GM23338 (cell line): ENCODE measurements around the gene PTRHD1. TPM values are rescaled to one million over a fixed set of nuclear protein-coding genes. Genes with fewer than 3 reads are reported as not detected.
A peak's percentile ranks its signal among the peaks of the same experiment; 100 is the strongest.

Experiments used
- ATAC-seq: fragments of 200-7000 bp; cut with Tn5 transposase; 3 replicates; pipeline ENCODE4 v1.9.1; 2020
- DNase-seq: peaks from one replicate; pipeline ENCODE4 v3.0.0-alpha.2; 2015; ENCODE audit warnings: low spot score
- H2AFZ ChIP-seq: fragments of 200-600 bp; sonication (generic); 2 replicates; pipeline ENCODE4 v1.8.0; 2016; ENCODE audit warnings: antibody characterized with exemption, mild to moderate bottlenecking, moderate library complexity
- H3F3A ChIP-seq: fragments of 200-600 bp; sonication (generic); replicated peaks from 2 replicates; pipeline ENCODE4 v1.8.0; 2017; ENCODE audit warnings: antibody characterized with exemption, mixed run types, low read depth
- H3K27ac ChIP-seq: fragments of 200-600 bp; sonication (generic); 2 replicates; pipeline ENCODE4 v1.6.1; 2016; ENCODE audit warnings: low read depth
- H3K27me3 ChIP-seq: fragments of 200-600 bp; sonication (generic); 2 replicates; pipeline ENCODE4 v1.8.0; 2016; ENCODE audit warnings: mild to moderate bottlenecking, mixed run types, moderate library complexity; ENCODE audit not compliant: insufficient read depth
- H3K36me3 ChIP-seq: fragments of 200-600 bp; sonication (generic); 2 replicates; pipeline ENCODE4 v1.8.0; 2016; ENCODE audit warnings: mild to moderate bottlenecking; ENCODE audit not compliant: insufficient read depth
- H3K4me1 ChIP-seq: fragments of 200-600 bp; sonication (generic); 2 replicates; pipeline ENCODE4 v1.8.0; 2016; ENCODE audit warnings: mild to moderate bottlenecking, moderate library complexity; ENCODE audit not compliant: insufficient read depth
- H3K4me2 ChIP-seq: fragments of 200-600 bp; sonication (generic); 2 replicates; pipeline ENCODE4 v1.7.1; 2017; ENCODE audit warnings: mixed run types
- H3K4me3 ChIP-seq: fragments of 200-600 bp; sonication (generic); 2 replicates; pipeline ENCODE4 v1.6.1; 2016; ENCODE audit warnings: mixed run types
- H3K79me2 ChIP-seq: fragments of 200-600 bp; sonication (generic); replicated peaks from 2 replicates; pipeline ENCODE4 v1.8.0; 2017; ENCODE audit warnings: mild to moderate bottlenecking; ENCODE audit not compliant: insufficient read depth
- H3K9me2 ChIP-seq: fragments of 200-600 bp; sonication (generic); 2 replicates; pipeline ENCODE4 v1.8.0; 2017; ENCODE audit not compliant: insufficient read depth
- H4K20me1 ChIP-seq: fragments of 200-600 bp; sonication (generic); replicated peaks from 2 replicates; pipeline ENCODE4 v1.8.0; 2017; ENCODE audit warnings: mild to moderate bottlenecking; ENCODE audit not compliant: insufficient read depth
- H3K27ac Mint-ChIP-seq: 2 replicates; pipeline ENCODE4 v1.8.0; 2020; ENCODE audit warnings: inconsistent platforms, mild to moderate bottlenecking, moderate library complexity, mixed read lengths
- H3K27me3 Mint-ChIP-seq: 3 replicates; pipeline ENCODE4 v1.8.0; 2022; ENCODE audit warnings: low read depth, mild to moderate bottlenecking, moderate library complexity, mixed read lengths, inconsistent platforms; ENCODE audit not compliant: insufficient read depth, poor library complexity
- H3K36me3 Mint-ChIP-seq: 3 replicates; pipeline ENCODE4 v1.8.0; 2021; ENCODE audit warnings: low read depth, mild to moderate bottlenecking, inconsistent platforms, moderate library complexity, mixed read lengths
- H3K4me1 Mint-ChIP-seq: 3 replicates; pipeline ENCODE4 v1.8.0; 2020; ENCODE audit warnings: mild to moderate bottlenecking, inconsistent platforms, mixed read lengths
- H3K4me3 Mint-ChIP-seq: 3 replicates; pipeline ENCODE4 v1.8.0; 2021; ENCODE audit warnings: moderate library complexity, mild to moderate bottlenecking, inconsistent platforms, mixed read lengths
- H3K9me3 Mint-ChIP-seq: 3 replicates; pipeline ENCODE4 v1.8.0; 2020; ENCODE audit warnings: moderate library complexity, mild to moderate bottlenecking, inconsistent platforms, mixed read lengths
- CREB1 ChIP-seq: fragments of 250-450 bp; sonication (Bioruptor Pico); IDR thresholded peaks from 2 replicates; pipeline ENCODE4 v1.5.0; 2020; ENCODE audit warnings: low read depth, mild to moderate bottlenecking, moderate library complexity
- JUNB ChIP-seq: IDR thresholded peaks from one replicate; pipeline ENCODE4 v1.6.1; 2016; ENCODE audit warnings: antibody characterized with exemption; ENCODE audit not compliant: unreplicated experiment
- NANOG ChIP-seq: IDR thresholded peaks from 2 replicates; pipeline ENCODE4 v1.6.1; 2016; ENCODE audit warnings: antibody characterized with exemption, borderline replicate concordance
- POLR2AphosphoS5 ChIP-seq: IDR thresholded peaks from 2 replicates; pipeline ENCODE4 v1.6.1; 2016; ENCODE audit warnings: antibody characterized with exemption, low read depth
- ZNF114 ChIP-seq: fragments of 250-450 bp; sonication (Bioruptor Pico); IDR thresholded peaks from 2 replicates; pipeline ENCODE4 v1.5.0; 2020; ENCODE audit warnings: mild to moderate bottlenecking, moderate library complexity
- ZNF331 ChIP-seq: fragments of 250-450 bp; sonication (Bioruptor Pico); IDR thresholded peaks from 2 replicates; pipeline ENCODE4 v1.5.0; 2020; ENCODE audit warnings: low read depth, mild to moderate bottlenecking, moderate library complexity
- polyA plus RNA-seq: library from polyadenylated mRNA; unstranded; fragments of >200 nt; fragmentation: Nextera tagmentation; extraction: Ambion mirVana; gene quantifications from 2 replicates; pipeline ENCODE4 v1.2.1, GENCODE V29; 2016
- total RNA-seq: library from RNA; depleted of rRNA; stranded (reverse); fragments of >200 nt; shearing (Covaris generic); gene quantifications from 2 replicates; pipeline ENCODE4 v1.2.3, GENCODE V29; 2014
- TF ChIP-seq, protein P1 (sequence below), 2 experiments: fragments of 200-600 bp in 1 of 2; sonication (generic) in 1 of 2; conservative IDR thresholded peaks; 2 replicates each; pipeline versions ENCODE4 v1.5.1 to v1.6.1; 2016 to 2017; ENCODE audit warnings: antibody characterized with exemption in 2 of 2, low read depth in 2 of 2, mild to moderate bottlenecking in 2 of 2, moderate library complexity in 1 of 2
- TF ChIP-seq, protein P2 (sequence below): IDR thresholded peaks from one replicate; pipeline ENCODE4 v1.6.1; 2018; ENCODE audit warnings: antibody characterized with exemption; ENCODE audit not compliant: unreplicated experiment
- TF ChIP-seq, protein P3 (sequence below): fragments of 250-450 bp; sonication (Bioruptor Pico); IDR thresholded peaks from 2 replicates; pipeline ENCODE4 v1.5.0; 2020; ENCODE audit warnings: mild to moderate bottlenecking, moderate library complexity

The PTRHD1 gene
- total and polyA plus RNA-seq, 2 experiments from 2014 or later = 46.9 to 105 TPM

DNA sequence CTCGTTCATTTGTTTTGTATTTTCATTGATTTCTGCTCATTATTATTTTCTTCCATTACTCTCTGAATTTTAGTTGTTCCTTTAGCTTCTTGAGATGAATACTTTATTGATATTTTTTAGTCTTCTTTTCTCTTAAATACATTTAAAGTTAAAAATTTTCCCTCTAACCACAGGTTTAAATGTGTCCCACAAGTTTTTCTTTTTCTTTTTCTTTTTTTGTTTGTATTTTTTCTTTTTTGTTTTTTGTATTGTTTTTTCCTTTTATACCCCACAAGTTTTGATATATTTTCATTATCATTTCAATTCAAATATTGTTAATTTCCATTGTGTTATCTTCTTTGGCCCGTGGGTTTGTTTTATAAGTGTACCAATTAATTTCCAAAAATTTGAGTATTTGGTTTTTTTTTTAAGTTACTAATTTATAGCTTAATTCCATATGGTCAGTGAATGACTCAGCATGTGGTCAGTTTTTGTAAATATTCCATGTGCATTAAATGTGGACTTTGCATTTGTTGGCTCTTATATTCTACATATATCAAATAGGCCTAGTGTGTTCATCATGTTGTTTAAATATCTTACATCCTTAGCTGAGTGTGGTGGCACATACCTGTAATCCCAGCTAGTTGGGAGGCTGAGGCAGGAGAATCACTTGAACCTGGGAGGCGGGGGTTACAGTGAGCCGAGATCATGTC lies 16.3 kb upstream of the PTRHD1 start:
- TF ChIP-seq ZNF114 (CRISPR knock-in tag) = no peak
- no peak for TF ChIP-seq POLR2AphosphoS5
- TF ChIP-seq CREB1 (CRISPR knock-in tag) = no peak
- Mint-ChIP-seq H3K9me3 (peaks cover 27% of the 10 kb centered on the region), H3K36me3 (peaks cover 67% of the 10 kb centered on the region), H3K27me3 (peaks cover 2% of the 10 kb centered on the region), H3K4me3 (no peak overlapping the region), H3K27ac (peak overlapping the region; percentile 38; the same call in 1 of the 2 replicates), H3K4me1 (peaks cover 4% of the 10 kb centered on the region; the same call in 2 of the 3 replicates)
- Histone ChIP-seq H3K4me1 (no peaks in the 10 kb centered on the region), H3K79me2 (peaks cover 96% of the 10 kb centered on the region), H2AFZ (no peak overlapping the region), H3K27me3 (no peaks in the 10 kb centered on the region), H4K20me1 (peaks cover 25% of the 10 kb centered on the region), H3K9me2 (no peaks in the 10 kb centered on the region), H3K36me3 (peaks cover 15% of the 10 kb centered on the region), H3K4me3 (no peak overlapping the region), H3F3A (0 out of 2 replicates have a peak, but pooled peaks cover 2% of the 10 kb centered on the region), H3K27ac (no peak overlapping the region), H3K4me2 (no peak overlapping the region)
- DNase-seq (no peak), ATAC-seq (no peak)

DNA sequence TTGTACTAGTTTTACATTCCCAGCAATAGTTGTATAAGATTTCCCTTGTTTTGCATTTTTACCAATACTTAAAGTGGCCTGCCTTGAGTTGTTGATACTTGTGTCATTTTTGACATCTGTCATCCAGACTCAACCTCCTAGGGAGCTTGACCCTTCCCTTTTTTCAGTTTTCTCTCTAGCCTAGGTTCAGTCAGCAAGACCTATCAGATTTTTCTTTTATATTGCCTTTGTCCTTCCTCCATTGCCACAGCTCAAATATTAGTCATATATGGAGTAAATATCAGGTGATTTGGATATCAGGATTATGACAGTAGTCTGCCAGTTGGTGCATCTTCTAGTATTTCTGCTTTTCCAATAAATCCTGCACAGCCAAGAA lies 13.5 kb upstream of the PTRHD1 start:
- Histone ChIP-seq H3K4me1 (no peaks in the 10 kb centered on the region), H3K36me3 (peaks cover 10% of the 10 kb centered on the region), H3K4me2 (no peak overlapping the region), H3K9me2 (no peaks in the 10 kb centered on the region), H3F3A (no peaks in the 10 kb centered on the region), H3K27ac (no peak overlapping the region), H2AFZ (no peak overlapping the region), H3K79me2 (peaks cover 93% of the 10 kb centered on the region), H3K27me3 (no peaks in the 10 kb centered on the region), H3K4me3 (no peak overlapping the region), H4K20me1 (peaks cover 8% of the 10 kb centered on the region; the same call in 1 of the 2 replicates)
- H3K36me3 Mint-ChIP-seq = peaks cover 72% of the 10 kb centered on the region
- DNase-seq = no peak
- H3K27ac Mint-ChIP-seq = no peak overlapping the region
- H3K27me3 Mint-ChIP-seq = peaks cover 4% of the 10 kb centered on the region
- no peak for ATAC-seq
- no peaks in the 10 kb centered on the region for H3K4me1 Mint-ChIP-seq
- H3K9me3 Mint-ChIP-seq = peaks cover 42% of the 10 kb centered on the region
- H3K4me3 Mint-ChIP-seq = no peak overlapping the region
- no peak for TF ChIP-seq ZNF114 (CRISPR knock-in tag)
- TF ChIP-seq, protein P1, sequence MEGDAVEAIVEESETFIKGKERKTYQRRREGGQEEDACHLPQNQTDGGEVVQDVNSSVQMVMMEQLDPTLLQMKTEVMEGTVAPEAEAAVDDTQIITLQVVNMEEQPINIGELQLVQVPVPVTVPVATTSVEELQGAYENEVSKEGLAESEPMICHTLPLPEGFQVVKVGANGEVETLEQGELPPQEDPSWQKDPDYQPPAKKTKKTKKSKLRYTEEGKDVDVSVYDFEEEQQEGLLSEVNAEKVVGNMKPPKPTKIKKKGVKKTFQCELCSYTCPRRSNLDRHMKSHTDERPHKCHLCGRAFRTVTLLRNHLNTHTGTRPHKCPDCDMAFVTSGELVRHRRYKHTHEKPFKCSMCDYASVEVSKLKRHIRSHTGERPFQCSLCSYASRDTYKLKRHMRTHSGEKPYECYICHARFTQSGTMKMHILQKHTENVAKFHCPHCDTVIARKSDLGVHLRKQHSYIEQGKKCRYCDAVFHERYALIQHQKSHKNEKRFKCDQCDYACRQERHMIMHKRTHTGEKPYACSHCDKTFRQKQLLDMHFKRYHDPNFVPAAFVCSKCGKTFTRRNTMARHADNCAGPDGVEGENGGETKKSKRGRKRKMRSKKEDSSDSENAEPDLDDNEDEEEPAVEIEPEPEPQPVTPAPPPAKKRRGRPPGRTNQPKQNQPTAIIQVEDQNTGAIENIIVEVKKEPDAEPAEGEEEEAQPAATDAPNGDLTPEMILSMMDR (conservative IDR thresholded peaks at IDR 0.05; ENCODE audit: low read depth in 2 of 2) = no peak
- TF ChIP-seq, protein P2, sequence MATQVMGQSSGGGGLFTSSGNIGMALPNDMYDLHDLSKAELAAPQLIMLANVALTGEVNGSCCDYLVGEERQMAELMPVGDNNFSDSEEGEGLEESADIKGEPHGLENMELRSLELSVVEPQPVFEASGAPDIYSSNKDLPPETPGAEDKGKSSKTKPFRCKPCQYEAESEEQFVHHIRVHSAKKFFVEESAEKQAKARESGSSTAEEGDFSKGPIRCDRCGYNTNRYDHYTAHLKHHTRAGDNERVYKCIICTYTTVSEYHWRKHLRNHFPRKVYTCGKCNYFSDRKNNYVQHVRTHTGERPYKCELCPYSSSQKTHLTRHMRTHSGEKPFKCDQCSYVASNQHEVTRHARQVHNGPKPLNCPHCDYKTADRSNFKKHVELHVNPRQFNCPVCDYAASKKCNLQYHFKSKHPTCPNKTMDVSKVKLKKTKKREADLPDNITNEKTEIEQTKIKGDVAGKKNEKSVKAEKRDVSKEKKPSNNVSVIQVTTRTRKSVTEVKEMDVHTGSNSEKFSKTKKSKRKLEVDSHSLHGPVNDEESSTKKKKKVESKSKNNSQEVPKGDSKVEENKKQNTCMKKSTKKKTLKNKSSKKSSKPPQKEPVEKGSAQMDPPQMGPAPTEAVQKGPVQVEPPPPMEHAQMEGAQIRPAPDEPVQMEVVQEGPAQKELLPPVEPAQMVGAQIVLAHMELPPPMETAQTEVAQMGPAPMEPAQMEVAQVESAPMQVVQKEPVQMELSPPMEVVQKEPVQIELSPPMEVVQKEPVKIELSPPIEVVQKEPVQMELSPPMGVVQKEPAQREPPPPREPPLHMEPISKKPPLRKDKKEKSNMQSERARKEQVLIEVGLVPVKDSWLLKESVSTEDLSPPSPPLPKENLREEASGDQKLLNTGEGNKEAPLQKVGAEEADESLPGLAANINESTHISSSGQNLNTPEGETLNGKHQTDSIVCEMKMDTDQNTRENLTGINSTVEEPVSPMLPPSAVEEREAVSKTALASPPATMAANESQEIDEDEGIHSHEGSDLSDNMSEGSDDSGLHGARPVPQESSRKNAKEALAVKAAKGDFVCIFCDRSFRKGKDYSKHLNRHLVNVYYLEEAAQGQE = no peak
- no peak for TF ChIP-seq ZNF331
- no peak for TF ChIP-seq JUNB
- TF ChIP-seq, protein P3, sequence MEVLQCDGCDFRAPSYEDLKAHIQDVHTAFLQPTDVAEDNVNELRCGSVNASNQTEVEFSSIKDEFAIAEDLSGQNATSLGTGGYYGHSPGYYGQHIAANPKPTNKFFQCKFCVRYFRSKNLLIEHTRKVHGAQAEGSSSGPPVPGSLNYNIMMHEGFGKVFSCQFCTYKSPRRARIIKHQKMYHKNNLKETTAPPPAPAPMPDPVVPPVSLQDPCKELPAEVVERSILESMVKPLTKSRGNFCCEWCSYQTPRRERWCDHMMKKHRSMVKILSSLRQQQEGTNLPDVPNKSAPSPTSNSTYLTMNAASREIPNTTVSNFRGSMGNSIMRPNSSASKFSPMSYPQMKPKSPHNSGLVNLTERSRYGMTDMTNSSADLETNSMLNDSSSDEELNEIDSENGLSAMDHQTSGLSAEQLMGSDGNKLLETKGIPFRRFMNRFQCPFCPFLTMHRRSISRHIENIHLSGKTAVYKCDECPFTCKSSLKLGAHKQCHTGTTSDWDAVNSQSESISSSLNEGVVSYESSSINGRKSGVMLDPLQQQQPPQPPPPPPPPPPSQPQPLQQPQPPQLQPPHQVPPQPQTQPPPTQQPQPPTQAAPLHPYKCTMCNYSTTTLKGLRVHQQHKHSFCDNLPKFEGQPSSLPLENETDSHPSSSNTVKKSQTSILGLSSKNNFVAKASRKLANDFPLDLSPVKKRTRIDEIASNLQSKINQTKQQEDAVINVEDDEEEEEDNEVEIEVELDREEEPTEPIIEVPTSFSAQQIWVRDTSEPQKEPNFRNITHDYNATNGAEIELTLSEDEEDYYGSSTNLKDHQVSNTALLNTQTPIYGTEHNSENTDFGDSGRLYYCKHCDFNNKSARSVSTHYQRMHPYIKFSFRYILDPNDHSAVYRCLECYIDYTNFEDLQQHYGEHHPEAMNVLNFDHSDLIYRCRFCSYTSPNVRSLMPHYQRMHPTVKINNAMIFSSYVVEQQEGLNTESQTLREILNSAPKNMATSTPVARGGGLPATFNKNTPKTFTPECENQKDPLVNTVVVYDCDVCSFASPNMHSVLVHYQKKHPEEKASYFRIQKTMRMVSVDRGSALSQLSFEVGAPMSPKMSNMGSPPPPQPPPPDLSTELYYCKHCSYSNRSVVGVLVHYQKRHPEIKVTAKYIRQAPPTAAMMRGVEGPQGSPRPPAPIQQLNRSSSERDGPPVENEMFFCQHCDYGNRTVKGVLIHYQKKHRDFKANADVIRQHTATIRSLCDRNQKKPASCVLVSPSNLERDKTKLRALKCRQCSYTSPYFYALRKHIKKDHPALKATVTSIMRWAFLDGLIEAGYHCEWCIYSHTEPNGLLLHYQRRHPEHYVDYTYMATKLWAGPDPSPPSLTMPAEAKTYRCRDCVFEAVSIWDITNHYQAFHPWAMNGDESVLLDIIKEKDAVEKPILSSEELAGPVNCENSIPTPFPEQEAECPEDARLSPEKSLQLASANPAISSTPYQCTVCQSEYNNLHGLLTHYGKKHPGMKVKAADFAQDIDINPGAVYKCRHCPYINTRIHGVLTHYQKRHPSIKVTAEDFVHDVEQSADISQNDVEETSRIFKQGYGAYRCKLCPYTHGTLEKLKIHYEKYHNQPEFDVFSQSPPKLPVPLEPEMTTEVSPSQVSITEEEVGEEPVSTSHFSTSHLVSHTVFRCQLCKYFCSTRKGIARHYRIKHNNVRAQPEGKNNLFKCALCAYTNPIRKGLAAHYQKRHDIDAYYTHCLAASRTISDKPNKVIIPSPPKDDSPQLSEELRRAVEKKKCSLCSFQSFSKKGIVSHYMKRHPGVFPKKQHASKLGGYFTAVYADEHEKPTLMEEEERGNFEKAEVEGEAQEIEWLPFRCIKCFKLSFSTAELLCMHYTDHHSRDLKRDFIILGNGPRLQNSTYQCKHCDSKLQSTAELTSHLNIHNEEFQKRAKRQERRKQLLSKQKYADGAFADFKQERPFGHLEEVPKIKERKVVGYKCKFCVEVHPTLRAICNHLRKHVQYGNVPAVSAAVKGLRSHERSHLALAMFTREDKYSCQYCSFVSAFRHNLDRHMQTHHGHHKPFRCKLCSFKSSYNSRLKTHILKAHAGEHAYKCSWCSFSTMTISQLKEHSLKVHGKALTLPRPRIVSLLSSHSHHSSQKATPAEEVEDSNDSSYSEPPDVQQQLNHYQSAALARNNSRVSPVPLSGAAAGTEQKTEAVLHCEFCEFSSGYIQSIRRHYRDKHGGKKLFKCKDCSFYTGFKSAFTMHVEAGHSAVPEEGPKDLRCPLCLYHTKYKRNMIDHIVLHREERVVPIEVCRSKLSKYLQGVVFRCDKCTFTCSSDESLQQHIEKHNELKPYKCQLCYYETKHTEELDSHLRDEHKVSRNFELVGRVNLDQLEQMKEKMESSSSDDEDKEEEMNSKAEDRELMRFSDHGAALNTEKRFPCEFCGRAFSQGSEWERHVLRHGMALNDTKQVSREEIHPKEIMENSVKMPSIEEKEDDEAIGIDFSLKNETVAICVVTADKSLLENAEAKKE (CRISPR knock-in tag) = no peak
- no peak for TF ChIP-seq POLR2AphosphoS5
- TF ChIP-seq NANOG = no peak
- TF ChIP-seq CREB1 (CRISPR knock-in tag) = no peak
